ENCODE results near the gene TRPM4. TPM values are rescaled to one million over a fixed set of nuclear protein-coding genes. Genes with fewer than 3 reads are reported as not detected.

Gene TRPM4
- total and polyA plus RNA-seq, 4 donors: 8.1 to 31.2 (median 13.2) TPM

DNA sequence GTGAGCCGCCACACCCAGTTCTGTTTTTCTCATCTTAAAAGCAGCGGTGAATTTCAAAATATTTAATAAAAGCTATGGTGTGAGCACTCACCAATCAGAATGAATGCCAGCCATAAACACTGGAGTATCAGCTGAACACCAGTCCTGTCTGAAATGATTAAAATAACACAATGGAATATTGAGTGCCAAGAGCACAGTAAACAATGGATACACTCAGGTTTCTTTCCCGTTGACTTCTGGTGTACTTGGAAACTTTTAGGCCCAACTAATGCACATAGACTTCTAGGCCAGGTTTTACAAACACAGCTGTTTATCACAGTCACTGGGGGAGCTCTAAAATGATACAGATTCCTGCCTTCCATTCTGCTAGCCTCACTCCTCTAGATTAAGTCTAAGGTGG, 99.1 kb downstream of the TRPM4 start (continued):
- TF ChIP-seq RXRA (IDR thresholded peaks at IDR 0.05): no peak
- no peak for TF ChIP-seq GABPA (IDR thresholded peaks at IDR 0.05 in 1 of 2, conservative IDR thresholded peaks at IDR 0.05 in 1 of 2)
- TF ChIP-seq TAF1 (conservative IDR thresholded peaks at IDR 0.05): no peak
- TF ChIP-seq HNF4G (IDR thresholded peaks at IDR 0.05): no peak
- TF ChIP-seq FOXA1 (IDR thresholded peaks at IDR 0.05): no peak
- TF ChIP-seq RAD21 (IDR thresholded peaks at IDR 0.05): no peak
- TF ChIP-seq, protein P1, sequence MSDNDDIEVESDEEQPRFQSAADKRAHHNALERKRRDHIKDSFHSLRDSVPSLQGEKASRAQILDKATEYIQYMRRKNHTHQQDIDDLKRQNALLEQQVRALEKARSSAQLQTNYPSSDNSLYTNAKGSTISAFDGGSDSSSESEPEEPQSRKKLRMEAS (IDR thresholded peaks at IDR 0.05): no peak
- TF ChIP-seq SP1 (IDR thresholded peaks at IDR 0.05): no peak
- no peak for TF ChIP-seq ATF3 (IDR thresholded peaks at IDR 0.05)
- TF ChIP-seq NR2F2 (IDR thresholded peaks at IDR 0.05): no peak

Other genes with a start within 250 kb of the TRPM4 start
- gene DHDH, start 224.1 kb upstream of the TRPM4 start, total RNA-seq: 1 to 10 TPM in 1 of 2 donors, not detected in 1; 1.3 TPM
- gene DHDH, start 224.1 kb upstream of the TRPM4 start, polyA plus RNA-seq: under 1 TPM in 1 of 2 donors, not detected in 1; 0.16 TPM
- gene BAX, start 202.9 kb upstream of the TRPM4 start, total RNA-seq: 10 to 100 TPM; 10.8 to 18.7 TPM
- gene BAX, start 202.9 kb upstream of the TRPM4 start, polyA plus RNA-seq: 10 to 100 TPM; 10.5 to 27.0 TPM
- 1,000 to 10,000 TPM; 2,528 to 9,360 TPM for gene FTL, start 192.5 kb upstream of the TRPM4 start, total RNA-seq
- gene FTL, start 192.5 kb upstream of the TRPM4 start, polyA plus RNA-seq: over 10,000 TPM; 15,042 to 16,395 TPM
- 1 to 10 TPM; 8.4 to 8.7 TPM for gene GYS1, start 164.5 kb upstream of the TRPM4 start, total RNA-seq
- gene GYS1, start 164.5 kb upstream of the TRPM4 start, polyA plus RNA-seq: 1 to 10 TPM; 2.6 to 4.2 TPM
- 10 to 100 TPM; 52.5 to 80.1 TPM for gene RUVBL2, start 163.9 kb upstream of the TRPM4 start, total RNA-seq
- gene RUVBL2, start 163.9 kb upstream of the TRPM4 start, polyA plus RNA-seq: 10 to 100 TPM; 29.6 to 46.7 TPM
- not detected for gene LHB, start 140.7 kb upstream of the TRPM4 start, total RNA-seq
- not detected for gene LHB, start 140.7 kb upstream of the TRPM4 start, polyA plus RNA-seq
- not detected for gene CGB3, start 133.5 kb upstream of the TRPM4 start, total RNA-seq
- not detected for gene CGB3, start 133.5 kb upstream of the TRPM4 start, polyA plus RNA-seq
- gene CGB2, start 125.9 kb upstream of the TRPM4 start, total RNA-seq: not detected
- gene CGB2, start 125.9 kb upstream of the TRPM4 start, polyA plus RNA-seq: not detected
- gene CGB1, start 120.9 kb upstream of the TRPM4 start, total RNA-seq: not detected
- not detected for gene CGB1, start 120.9 kb upstream of the TRPM4 start, polyA plus RNA-seq
- not detected for gene CGB5, start 113.9 kb upstream of the TRPM4 start, total RNA-seq
- gene CGB5, start 113.9 kb upstream of the TRPM4 start, polyA plus RNA-seq: not detected
- not detected for gene CGB8, start 108.7 kb upstream of the TRPM4 start, total RNA-seq
- not detected for gene CGB8, start 108.7 kb upstream of the TRPM4 start, polyA plus RNA-seq
- gene CGB7, start 100.0 kb upstream of the TRPM4 start, total RNA-seq: not detected
- gene CGB7, start 100.0 kb upstream of the TRPM4 start, polyA plus RNA-seq: not detected
- not detected for gene NTF4, start 93.0 kb upstream of the TRPM4 start, total RNA-seq
- not detected for gene NTF4, start 93.0 kb upstream of the TRPM4 start, polyA plus RNA-seq
- gene KCNA7, start 85.1 kb upstream of the TRPM4 start, total RNA-seq: not detected
- not detected for gene KCNA7, start 85.1 kb upstream of the TRPM4 start, polyA plus RNA-seq
- gene SNRNP70, start 72.3 kb upstream of the TRPM4 start, total RNA-seq: 100 to 1,000 TPM; 118 to 166 TPM
- gene SNRNP70, start 72.3 kb upstream of the TRPM4 start, polyA plus RNA-seq: 10 to 100 TPM; 34.2 to 71.6 TPM
- 1 to 10 TPM; 2.2 to 3.8 TPM for gene LIN7B, start 43.4 kb upstream of the TRPM4 start, total RNA-seq
- 1 to 10 TPM; 2.7 to 3.0 TPM for gene LIN7B, start 43.4 kb upstream of the TRPM4 start, polyA plus RNA-seq
- 1 to 10 TPM in 1 of 2 donors, under 1 TPM in 1; 0.56 to 1.4 TPM for gene C19orf73, start 38.6 kb upstream of the TRPM4 start, total RNA-seq
- 1 to 10 TPM; 1.9 to 2.1 TPM for gene C19orf73, start 38.6 kb upstream of the TRPM4 start, polyA plus RNA-seq
- gene PPFIA3, start 38.2 kb upstream of the TRPM4 start, total RNA-seq: 1 to 10 TPM; 1.5 to 2.1 TPM
- gene PPFIA3, start 38.2 kb upstream of the TRPM4 start, polyA plus RNA-seq: 1 to 10 TPM; 2.6 to 4.6 TPM
- 1 to 10 TPM; 1.2 TPM for gene HRC, start 2.4 kb upstream of the TRPM4 start, total RNA-seq
- under 1 TPM; 0.25 to 0.51 TPM for gene HRC, start 2.4 kb upstream of the TRPM4 start, polyA plus RNA-seq
- gene SLC6A16, start 167.4 kb downstream of the TRPM4 start, total RNA-seq: 1 to 10 TPM in 1 of 2 donors, under 1 TPM in 1; 0.19 to 1.2 TPM
- 1 to 10 TPM; 1.8 to 2.7 TPM for gene SLC6A16, start 167.4 kb downstream of the TRPM4 start, polyA plus RNA-seq
- 1 to 10 TPM; 2.9 to 9.6 TPM for gene CD37, start 177.6 kb downstream of the TRPM4 start, total RNA-seq
- gene CD37, start 177.6 kb downstream of the TRPM4 start, polyA plus RNA-seq: 1 to 10 TPM; 3.7 to 4.1 TPM
- 1 to 10 TPM; 3.3 to 8.1 TPM for gene TEAD2, start 204.6 kb downstream of the TRPM4 start, total RNA-seq
- 1 to 10 TPM; 3.6 to 5.2 TPM for gene TEAD2, start 204.6 kb downstream of the TRPM4 start, polyA plus RNA-seq
- under 1 TPM in 1 of 2 donors, not detected in 1; 0.14 TPM for gene DKKL1, start 206.1 kb downstream of the TRPM4 start, total RNA-seq
- under 1 TPM in 1 of 2 donors, not detected in 1; 0.16 TPM for gene DKKL1, start 206.1 kb downstream of the TRPM4 start, polyA plus RNA-seq
- not detected for gene KASH5, start 230.5 kb downstream of the TRPM4 start, total RNA-seq
- gene KASH5, start 230.5 kb downstream of the TRPM4 start, polyA plus RNA-seq: not detected

All from liver (tissue), 5 donors.